GM19468 (cell line): ENCODE results near the gene IGF1R.
A peak's percentile ranks its signal among the peaks of the same experiment; 100 is the strongest.

Source experiments
- ATAC-seq: cut with Tn5 transposase; IDR thresholded peaks from one replicate; pipeline ENCODE4 v1.9.1; 2021; ENCODE audit warnings: mild to moderate bottlenecking, moderate library complexity, moderate number of reproducible peaks; ENCODE audit not compliant: unreplicated experiment; ENCODE audit errors: extremely low read depth

The IGF1R gene

DNA sequence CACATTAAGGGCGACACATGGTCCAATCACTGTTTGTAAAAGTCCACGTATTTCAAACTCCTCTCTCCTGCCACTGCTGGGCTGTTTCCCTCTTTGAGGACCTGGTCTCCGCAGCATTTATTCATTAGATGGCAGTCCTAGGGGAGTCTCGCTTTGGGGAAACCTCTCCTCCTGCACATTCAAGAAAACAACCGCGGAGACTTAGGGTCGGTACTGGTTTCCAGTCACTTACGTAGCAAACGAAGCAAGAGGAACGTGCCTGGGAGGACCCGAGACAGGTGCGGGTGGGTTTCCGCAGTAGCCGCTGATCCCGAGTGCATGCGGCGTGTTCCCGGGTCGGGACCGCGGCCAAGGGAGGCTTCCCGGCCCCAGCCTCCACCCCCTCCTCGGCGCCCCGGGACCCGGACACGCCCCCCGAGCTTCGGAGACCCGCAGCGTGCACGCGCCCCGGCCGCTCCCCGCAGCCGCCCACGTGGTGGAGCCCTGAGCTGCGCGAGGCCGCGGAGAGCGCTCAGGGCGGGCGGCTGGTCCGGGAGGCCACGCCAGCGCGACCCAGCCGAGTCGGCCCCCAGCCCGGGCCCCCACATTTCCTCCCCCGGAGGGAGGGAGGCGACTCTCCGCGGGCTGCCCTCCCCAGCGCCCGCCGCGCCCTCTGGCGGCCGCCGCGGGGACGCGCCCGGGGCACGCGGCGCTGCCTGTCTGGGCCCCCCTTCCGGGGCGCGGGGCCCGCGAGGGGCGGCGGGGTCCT, 1.1 kb upstream of the IGF1R start:
- ATAC-seq = no peak

DNA sequence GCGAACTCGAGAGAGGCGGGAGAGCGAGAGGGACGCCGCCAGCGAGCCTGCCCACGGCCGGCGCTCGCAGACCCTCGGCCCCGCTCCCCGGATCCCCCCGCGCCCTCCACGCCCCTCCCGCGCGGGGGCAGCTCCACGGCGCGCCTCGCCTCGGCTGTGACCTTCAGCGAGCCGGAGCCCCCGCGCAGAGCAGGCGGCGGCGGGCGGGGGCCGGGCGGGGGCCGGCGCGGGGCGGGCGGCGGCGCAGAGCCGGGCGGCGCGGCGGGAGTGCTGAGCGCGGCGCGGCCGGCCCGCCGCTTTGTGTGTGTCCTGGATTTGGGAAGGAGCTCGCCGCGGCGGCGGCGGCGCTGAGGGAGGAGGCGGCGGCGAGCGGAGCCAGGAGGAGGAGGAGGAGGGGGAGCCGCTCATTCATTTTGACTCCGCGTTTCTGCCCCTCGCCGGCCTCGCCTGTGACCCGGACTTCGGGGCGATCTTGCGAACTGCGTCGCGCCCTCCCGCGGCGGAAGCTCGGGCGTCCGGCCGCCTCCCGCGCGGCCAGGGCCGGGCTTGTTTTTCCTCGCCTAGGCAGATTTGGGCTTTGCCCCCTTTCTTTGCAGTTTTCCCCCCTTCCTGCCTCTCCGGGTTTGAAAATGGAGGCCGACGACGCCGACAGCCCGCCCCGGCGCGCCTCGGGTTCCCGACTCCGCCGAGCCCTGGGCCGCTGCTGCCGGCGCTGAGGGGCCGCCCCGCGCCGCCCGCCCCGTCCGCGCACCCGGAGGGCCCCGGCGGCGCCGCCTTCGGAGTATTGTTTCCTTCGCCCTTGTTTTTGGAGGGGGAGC, 524 bp downstream of the IGF1R start:
- ATAC-seq = peak; percentile 2

DNA sequence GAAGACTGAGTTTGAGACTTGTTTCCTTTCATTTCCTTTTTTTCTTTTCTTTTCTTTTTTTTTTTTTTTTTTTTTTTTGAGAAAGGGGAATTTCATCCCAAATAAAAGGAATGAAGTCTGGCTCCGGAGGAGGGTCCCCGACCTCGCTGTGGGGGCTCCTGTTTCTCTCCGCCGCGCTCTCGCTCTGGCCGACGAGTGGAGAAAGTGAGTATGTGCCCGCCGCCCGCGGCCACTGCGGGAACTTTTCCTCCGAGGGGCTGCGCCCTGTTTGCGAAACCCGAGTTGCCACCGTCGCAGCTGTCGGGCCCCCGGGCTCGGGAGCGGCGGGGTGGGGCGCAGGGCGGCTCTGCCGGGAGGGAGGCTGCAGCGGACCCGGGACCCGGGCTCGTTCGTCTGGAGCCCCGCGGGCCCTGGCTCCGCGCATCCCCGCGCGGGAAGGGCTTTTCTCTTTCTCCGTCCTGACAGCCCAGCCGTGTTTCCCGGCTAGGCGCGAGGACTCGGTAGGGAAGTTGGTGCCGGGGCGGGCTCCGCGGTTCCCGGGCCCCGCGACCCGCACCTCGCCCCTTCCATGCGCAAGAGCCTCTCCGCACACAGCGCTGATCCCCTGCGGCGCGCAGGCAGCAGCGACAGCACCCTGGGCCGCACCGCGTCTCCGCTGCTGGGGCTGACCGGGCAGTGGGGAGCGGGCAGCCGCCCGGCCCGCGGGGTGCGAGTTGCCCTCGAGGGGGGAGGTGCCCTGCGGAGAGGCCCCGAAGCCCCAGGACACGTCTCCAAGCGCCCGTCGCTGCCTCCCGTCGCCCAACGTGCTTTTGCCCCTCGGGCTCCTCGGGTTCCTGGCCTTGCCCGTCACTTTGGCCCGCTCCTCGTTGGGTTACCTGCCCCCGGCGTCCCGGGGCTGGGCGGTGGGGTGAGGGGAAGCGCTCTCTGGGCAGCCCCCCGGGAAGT, 1.4 kb downstream of the IGF1R start:
- ATAC-seq = no peak

DNA sequence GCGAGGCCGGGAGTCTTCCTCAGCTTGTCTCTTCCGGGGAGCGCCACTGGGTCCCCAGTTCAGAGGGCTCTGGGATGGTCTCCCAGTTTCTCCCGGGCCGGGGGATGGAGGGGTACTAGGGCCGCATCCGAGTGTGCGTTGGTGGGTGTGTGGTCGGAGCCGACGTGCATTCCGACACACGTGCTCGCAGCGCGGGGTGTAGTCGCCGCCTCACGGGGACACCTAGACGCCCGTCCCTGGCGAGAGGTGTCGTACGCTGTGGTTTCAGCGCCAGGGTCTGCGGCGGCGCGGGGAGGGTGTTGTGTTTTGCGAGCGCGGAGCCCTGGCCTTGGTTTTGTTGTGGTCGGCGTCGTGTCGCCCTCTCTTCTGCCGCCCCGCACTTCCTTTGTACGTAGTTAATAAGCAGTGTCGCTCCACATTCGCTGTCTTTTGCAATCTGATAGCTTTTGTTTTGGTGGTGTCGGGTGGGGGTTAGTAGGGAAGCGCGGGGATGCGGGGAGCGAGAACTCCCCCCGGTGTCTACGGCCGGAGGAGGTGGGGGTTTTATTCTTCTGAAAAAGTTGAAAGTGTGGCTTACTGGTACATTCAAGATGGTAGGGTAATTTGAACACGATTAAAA, 2.2 kb downstream of the IGF1R start:
- no peak for ATAC-seq

DNA sequence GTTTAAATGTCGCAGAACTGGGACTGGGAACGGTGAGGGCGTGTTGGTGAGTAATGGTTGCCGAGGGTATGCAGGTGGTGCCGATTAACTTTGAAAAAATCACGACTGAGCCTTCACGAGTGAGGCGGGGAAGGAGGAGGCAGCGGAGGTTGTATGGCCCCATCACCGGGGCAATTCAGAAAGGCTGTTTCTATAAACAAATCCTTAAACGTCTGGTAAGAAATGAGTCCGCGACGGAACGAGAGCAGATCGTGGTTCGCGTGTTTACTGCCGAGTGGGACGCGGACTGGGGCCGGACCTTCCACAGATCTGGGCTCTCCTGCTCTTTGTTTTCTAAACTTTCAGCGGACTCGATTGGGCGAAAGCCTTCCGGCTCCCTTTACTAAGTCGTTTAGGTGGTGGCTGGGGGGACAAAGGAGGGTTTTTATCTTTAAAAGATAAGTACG, 2.7 kb downstream of the IGF1R start:
- ATAC-seq = no peak

DNA sequence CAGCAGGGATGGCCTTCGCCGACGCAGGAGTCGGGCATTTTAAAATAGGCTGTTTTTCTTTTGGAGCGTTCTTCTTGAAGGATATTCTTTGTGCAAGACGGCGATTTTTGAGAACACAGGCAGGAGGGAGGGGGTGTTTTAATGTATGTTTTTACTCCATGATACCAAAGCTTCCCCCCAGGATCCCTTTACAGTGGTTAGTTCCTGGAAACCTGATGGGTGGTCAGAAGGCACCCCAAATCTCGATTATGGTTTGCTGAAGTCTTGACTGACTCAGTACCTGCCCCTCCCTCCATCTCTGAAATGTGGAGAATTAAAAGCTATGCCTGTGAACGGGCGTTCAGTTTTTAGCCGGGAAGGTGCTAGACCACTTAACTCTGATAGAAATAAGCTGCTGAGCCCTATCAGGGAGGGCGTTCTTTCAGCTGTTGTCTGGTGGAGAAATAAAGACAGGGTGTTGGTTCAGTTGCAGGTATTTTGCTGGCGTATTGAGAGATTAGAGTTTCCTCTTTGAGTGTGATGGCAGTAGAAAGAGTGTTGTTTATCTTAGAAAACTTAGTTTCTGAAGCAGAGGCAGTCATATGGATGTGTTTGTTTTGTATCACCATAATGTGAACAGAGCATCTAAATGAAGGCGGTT, 3.4 kb downstream of the IGF1R start:
- ATAC-seq = no peak

DNA sequence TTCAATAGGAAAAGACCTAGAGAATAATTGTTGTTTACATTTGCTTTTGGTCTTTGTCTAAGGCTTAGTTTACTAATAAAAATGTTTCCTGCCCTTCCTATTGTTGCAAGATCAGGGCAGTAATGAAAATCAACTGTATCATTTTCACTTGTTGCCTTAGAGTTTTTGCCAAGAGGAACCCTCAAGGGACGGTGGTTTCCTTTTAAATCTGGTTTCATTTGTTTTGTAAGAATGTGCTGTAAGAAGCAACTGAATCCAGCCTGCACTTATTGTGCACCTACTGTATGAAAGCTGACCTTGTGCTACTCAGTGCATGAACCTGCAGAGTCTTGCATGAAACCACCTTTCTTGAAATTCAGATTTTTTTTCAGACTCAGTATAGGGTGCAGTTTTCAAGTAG, 5.3 kb downstream of the IGF1R start:
- ATAC-seq = no peak

DNA sequence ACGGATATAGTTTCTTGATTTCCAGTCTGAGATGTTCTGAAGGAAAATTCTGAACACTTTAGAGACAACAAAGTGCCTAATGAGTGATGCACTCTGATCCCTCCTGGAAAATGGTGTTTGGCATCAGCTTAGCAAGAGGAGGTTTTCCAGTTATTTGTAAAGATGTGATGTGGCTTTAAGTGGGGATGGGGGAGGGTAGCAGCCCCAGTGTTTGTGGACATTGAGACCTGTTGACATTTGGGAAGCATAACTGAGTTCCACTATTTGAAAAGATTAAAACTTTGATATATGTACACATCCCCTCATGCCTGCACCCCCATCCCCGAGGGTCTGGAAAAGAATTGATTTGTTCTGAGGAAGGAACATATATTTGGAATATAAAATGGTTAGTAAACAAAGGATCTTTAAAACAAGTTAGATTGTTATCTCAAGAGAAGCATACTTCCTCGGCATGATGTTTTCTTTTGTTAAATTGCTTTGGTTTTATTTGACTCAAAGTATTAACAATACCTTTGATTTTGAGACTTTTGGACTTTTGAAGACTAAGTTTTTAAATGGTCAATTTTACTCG, 6.5 kb downstream of the IGF1R start:
- no peak for ATAC-seq

DNA sequence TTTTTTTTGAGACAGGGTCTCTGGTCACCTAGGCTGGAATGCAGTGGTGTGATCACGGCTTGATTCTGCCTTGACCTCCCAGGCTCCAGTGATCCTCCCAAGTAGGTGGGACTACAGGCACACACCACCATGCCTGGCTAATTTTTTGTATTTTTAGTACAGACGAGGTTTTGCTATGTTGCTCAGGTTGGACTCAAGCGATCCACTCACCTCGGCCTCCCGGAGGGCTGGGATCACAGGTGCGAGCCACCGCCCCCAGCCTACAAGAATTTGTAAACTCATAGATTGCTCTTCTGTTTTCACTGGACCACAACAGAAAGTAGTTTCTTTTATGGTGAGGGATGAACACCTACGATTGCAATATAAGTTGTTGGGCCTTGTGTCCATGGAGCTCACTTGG, 7.4 kb downstream of the IGF1R start:
- no peak for ATAC-seq

DNA sequence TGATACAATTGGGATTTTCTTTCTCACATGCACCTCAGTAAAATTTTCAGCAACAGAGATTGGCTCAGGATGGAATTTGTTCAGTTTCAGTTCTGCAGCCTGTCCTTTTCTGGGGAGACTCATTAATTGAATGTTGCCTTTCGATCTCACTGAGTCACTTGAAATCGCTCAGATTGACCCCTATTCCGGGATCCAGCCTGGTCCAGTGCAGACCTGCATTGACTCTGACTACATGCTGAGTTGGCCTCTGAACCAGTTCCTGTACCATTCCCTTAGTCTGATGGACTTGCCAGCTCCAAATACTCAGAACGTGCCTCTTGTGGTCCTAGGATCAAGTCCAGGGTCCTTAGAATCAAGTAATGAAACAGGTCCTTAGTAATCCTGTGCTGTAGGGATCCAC, 9.4 kb downstream of the IGF1R start:
- ATAC-seq = no peak

DNA sequence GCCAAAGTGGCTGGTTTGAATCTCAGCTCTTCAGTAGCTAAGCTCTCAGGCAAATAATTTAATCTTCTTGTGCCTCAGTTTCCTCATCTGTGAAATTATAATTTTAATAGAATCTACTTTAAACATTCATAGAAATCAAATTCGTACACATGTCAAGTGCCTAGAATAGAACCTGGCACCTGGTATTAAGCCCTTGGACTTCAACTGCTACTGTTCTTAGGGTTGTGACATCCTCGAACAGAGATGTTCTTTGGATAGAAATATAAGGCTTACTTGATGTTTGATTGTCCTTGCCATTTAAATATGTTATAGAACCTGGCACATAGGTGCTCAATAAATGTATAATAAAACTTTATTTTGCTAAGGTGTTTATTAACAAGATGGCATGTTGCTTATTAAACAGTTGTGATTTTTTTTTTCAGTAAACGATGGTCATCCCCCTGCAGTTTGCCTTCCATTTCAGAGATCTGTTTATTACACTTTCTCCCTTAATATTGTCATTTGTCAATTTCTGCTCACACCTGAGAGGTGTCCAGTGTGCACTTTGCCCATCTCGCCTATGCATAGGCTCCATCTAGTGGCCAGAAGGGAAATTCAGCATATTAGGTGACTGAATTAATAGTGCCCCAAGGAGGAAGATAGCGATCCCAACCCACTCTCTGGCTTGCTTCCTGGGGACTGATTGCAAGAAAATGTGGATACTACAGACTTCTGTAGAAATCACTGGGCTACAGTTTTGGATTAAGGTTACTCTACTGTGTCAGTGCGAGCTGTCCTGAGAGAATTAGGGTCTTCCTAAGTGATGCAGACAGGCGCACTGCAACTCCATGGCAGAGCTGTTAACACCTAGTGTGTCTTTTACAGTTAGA, 10.7 kb downstream of the IGF1R start:
- peak; percentile 83 for ATAC-seq

DNA sequence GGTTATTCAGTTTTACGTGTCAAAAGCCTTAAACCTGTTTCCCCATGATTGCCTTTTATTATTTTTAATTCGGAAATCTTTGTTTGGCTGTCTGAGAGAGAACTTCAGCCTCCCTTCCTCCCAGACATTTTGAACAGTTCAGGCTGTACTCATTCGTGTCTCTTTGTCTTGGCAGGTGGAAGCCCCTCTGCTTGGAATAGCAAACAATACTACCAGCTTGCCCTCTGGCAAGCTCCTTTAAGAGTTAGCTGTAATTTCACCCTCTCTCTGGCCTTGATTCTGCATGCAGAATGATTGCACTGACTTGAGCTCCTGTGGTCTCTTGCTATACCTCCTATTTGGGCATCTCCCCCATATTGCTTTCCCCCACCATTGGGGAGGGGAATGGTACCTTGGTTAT, 11.7 kb downstream of the IGF1R start:
- ATAC-seq = no peak

DNA sequence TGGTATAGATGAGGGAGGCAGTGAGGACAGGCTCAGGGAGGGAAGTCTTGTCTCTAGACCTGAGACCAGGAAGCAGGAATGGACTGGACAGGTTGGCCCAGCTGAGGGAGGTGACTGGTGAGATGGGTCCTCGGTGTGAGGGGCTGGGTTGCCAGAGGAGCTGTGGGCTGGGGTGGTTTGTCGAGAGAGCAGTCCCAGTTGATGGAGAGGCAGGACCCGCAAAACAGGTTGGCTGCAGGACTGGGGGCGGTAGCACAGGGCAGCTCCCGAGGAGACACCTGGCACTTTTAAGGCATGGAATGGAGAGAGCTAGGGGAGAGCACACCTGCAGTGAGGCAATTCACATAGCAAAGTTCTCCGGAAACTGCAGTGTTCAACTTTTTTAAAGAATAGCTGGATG, 14.7 kb downstream of the IGF1R start:
- no peak for ATAC-seq

DNA sequence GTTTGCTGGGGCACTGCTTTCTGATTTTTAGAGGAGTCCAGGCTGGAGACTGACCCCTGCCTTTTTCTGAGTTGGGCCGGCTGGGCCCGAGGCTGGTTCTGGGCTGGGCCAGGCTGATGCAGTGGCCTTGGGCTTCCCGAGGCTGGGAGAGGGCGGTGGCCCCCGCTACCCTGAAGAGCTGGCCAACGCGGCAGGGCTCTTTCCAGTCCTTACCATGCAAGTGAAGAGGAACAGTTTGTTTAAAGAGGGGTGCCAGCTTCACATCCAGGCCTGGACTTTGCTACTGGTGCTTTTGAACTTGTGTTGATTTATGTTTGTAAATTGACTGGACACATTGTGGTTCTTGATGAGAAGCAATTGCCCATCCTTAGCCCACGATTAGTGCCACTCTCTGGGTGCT, 15.3 kb downstream of the IGF1R start:
- ATAC-seq = no peak

DNA sequence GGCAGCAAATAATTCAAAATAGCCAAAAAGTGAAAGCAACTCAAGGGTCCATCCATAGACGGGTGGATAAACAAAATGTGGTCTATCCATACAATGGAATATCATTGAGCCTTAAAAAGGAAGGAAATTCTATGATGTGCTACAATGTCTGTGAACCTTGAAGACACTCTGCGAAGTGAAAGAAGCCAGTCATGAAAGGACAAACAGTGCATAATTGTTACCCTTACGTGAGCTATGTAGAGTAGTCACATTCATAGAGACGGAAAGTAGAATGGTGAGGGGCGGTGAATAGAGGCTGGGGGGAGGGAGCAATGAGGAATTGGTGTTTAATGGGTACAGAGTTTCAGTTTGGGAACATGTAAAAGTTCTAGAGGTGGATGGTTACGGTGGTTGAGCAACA, 18.1 kb downstream of the IGF1R start:
- no peak for ATAC-seq

DNA sequence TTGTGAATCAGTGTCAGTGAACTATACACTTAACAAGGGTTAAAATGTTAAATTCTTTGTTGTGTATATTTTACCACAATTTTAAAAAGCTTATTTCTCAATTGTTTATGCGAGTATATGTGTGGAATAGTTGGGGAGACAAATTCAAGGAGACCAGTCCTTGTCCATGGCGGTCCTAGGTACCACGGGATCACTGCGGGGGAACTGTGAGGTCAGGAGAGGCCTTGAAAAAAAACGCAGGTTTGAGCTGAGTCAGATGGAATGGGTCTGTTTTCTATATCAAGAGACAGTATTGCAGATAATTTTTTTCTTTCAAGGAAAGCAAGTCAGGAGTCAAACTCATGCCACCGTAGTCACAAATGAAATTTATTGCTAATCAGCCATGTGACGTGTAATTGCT, 18.5 kb downstream of the IGF1R start:
- ATAC-seq = no peak

DNA sequence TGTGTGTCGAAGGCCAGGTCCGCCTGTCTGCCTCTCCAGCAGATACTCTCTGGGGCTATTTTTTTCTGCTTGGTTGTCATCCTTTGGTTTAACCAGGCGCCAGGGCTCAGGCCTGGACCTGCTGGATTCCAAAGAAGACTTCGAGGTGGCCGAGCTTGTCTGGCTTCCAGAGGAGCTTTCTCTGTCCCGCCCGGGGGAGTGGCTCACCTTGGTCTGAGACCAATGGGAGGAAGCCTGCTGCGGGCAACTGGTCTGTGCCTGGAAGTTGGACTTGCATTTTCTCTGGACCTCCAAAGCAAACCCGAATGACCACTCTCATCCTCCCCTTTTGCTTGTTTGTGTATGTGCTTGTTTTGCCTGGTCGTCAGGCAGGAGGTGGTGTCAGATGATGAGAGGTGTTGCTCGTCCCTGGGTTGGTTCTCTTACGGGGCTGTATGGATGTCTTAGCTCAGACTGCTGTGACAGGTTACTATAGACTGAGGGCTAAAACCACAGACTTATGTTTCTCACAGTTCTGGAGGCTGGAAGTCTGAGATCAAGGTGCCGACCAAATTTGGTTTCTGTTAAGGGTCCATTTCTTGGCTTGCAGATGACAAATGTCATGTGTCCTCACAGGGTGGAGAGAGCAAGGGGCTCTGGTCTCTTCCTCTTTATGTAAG, 19.3 kb downstream of the IGF1R start:
- ATAC-seq = no peak
